ENCODE results near the gene WDTC1. TPM values are rescaled to one million over a fixed set of nuclear protein-coding genes. Genes with fewer than 3 reads are reported as not detected.

Gene WDTC1
- total and polyA plus RNA-seq, 2 of the 13 experiments (the other 11 are each of a cell fraction or from before 2014, with no cell fraction given) = 5.5 TPM

- TF ChIP-seq UBTF (CRISPR knock-in tag; IDR thresholded peaks at IDR 0.05) = peak; percentile 50; the same call in 1 of the 2 replicates
- no peak for TF ChIP-seq PAX8 (CRISPR knock-in tag; IDR thresholded peaks at IDR 0.05; ENCODE audit: borderline replicate concordance)
- TF ChIP-seq ZEB1 (IDR thresholded peaks at IDR 0.05; ENCODE audit: insufficient replicate concordance, low read depth) = peak; percentile 89
- TF ChIP-seq ZNF382 (CRISPR knock-in tag; IDR thresholded peaks at IDR 0.05; ENCODE audit: borderline replicate concordance) = no peak
- TF ChIP-seq ZSCAN29 (CRISPR knock-in tag; conservative IDR thresholded peaks at IDR 0.05) = 0 out of 2 replicates have a peak, but pooled peaks have one; percentile 24
- no peak for TF ChIP-seq ZNF562 (CRISPR knock-in tag; IDR thresholded peaks at IDR 0.05; ENCODE audit: borderline replicate concordance)
- no peak for TF ChIP-seq MTF2 (CRISPR knock-in tag; IDR thresholded peaks at IDR 0.05; ENCODE audit: borderline replicate concordance)
- no peak for TF ChIP-seq ZNF121 (CRISPR knock-in tag; IDR thresholded peaks at IDR 0.05)
- no peak for TF ChIP-seq TFAP4 (IDR thresholded peaks at IDR 0.05; ENCODE audit: borderline replicate concordance, low read depth)
- TF ChIP-seq SAP130 (CRISPR knock-in tag; IDR thresholded peaks at IDR 0.05; ENCODE audit: low read depth) = peak; percentile 50; the same call in 1 of the 2 replicates
- no peak for TF ChIP-seq ZNF670 (CRISPR knock-in tag; IDR thresholded peaks at IDR 0.05; ENCODE audit: borderline replicate concordance)
- TF ChIP-seq ZNF766 (CRISPR knock-in tag; IDR thresholded peaks at IDR 0.05; ENCODE audit: borderline replicate concordance) = no peak
- no peak for TF ChIP-seq NKX3-1 (CRISPR knock-in tag; IDR thresholded peaks at IDR 0.05)
- no peak for TF ChIP-seq ZHX1 (CRISPR knock-in tag; IDR thresholded peaks at IDR 0.05; ENCODE audit: low read depth)
- no peak for TF ChIP-seq NFAT5 (CRISPR knock-in tag; IDR thresholded peaks at IDR 0.05)
- no peak for TF ChIP-seq STAT5B (CRISPR knock-in tag; IDR thresholded peaks at IDR 0.05)
- TF ChIP-seq PITX1 (CRISPR knock-in tag; IDR thresholded peaks at IDR 0.05) = peak; percentile 16; the same call in 1 of the 2 replicates
Observed at GRCh38 chr1:27348861-27349783, 114.7 kb downstream of the WDTC1 start (continued).
